ENCODE measurements around the gene PICALM.
"Not testable (repeated sequence)": the region's sequence is repeated elsewhere in the genome, so short reads cannot be mapped to it uniquely, and the experiment has no call there.

The PICALM gene

DNA sequence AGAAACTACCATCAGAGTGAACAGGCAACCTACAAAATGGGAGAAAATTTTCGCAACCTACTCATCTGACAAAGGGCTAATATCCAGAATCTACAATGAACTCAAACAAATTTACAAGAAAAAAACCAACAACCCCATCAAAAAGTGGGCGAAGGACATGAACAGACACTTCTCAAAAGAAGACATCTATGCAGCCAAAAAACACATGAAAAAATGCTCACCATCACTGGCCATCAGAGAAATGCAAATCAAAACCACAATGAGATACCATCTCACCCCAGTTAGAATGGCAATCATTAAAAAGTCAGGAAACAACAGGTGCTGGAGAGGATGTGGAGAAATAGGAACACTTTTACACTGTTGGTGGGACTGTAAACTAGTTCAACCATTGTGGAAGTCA, 36.7 kb upstream of the PICALM start:
- not testable (repeated sequence) for H3K9ac ChIP-seq (ENCODE audit: low read length in 2 of 2); H3K4me1 ChIP-seq (ENCODE audit: control insufficient read depth, insufficient read depth, low read length); H3K9me3 ChIP-seq (ENCODE audit: control insufficient read depth in 2 of 2, low read length in 2 of 2)

DNA sequence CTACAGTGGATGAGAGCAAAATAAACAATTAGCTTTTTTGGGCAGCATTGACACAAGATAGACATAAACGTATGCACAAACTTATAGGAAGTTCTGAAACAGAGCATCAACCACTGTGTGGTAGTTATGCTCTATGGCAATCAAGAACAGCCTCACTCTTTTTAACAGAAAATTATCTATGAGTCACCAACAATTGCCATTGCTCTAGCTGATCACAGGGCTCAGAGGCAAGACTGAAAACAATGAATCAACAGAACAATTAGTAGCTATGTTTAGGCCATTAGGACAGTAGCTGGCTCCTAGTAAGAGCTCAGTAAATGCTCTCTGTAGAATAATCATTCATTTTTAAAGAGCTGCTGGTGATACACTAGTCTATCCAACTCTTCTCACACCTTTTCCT, 34.9 kb upstream of the PICALM start:
- H3K36me3 ChIP-seq (ENCODE audit: control insufficient read depth in 2 of 2, insufficient read depth in 2 of 2, low read length in 2 of 2): no peaks in the 10 kb centered on the region
- no peaks in the 10 kb centered on the region for H3K9me3 ChIP-seq (ENCODE audit: control insufficient read depth in 2 of 2, low read length in 2 of 2)
- no peak overlapping the region for H3K27ac ChIP-seq (ENCODE audit: low read length)
- H3K4me3 ChIP-seq (ENCODE audit: low read length in 2 of 2): no peak overlapping the region
- H3K27me3 ChIP-seq (ENCODE audit: control insufficient read depth in 1 of 2, insufficient read depth in 2 of 2, low read length in 2 of 2): no peaks in the 10 kb centered on the region
- no peak overlapping the region for H3K9ac ChIP-seq (ENCODE audit: low read length in 2 of 2)
- H3K4me1 ChIP-seq (ENCODE audit: control insufficient read depth, insufficient read depth, low read length): no peaks in the 10 kb centered on the region

More for the DNA sequence above, 36.7 kb upstream of the PICALM start:
- not testable (repeated sequence) for H3K27me3 ChIP-seq (ENCODE audit: control insufficient read depth in 1 of 2, insufficient read depth in 2 of 2, low read length in 2 of 2); H3K27ac ChIP-seq (ENCODE audit: low read length); H3K4me3 ChIP-seq (ENCODE audit: low read length in 2 of 2); H3K36me3 ChIP-seq (ENCODE audit: control insufficient read depth in 2 of 2, insufficient read depth in 2 of 2, low read length in 2 of 2)

DNA sequence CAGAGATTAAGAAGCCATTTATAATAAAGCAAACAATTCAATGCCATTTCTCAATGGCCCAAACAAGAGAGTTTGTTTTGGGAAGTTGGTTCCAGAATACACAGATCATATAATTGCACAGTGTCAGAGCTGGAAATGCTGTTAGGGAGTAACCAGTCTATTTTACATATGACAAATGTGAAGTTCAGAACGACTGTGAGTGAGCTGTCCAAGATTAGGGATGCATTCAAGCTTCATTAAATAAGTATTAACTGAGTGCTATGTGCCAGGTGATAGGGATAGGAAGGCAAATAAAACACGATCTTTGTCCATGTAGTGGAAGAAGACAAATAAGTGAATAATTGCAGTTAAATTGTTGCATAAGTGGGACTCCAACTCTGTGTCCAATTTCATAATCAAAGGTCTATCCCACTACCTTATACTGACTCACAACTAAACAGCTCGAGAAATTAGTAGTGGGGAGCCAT, 33.1 kb upstream of the PICALM start:
- H3K27ac ChIP-seq (ENCODE audit: low read length): no peak overlapping the region
- H3K36me3 ChIP-seq (ENCODE audit: control insufficient read depth in 2 of 2, insufficient read depth in 2 of 2, low read length in 2 of 2): no peaks in the 10 kb centered on the region
- no peak overlapping the region for H3K9ac ChIP-seq (ENCODE audit: low read length in 2 of 2)
- H3K4me1 ChIP-seq (ENCODE audit: control insufficient read depth, insufficient read depth, low read length): no peaks in the 10 kb centered on the region
- no peaks in the 10 kb centered on the region for H3K27me3 ChIP-seq (ENCODE audit: control insufficient read depth in 1 of 2, insufficient read depth in 2 of 2, low read length in 2 of 2)
- H3K9me3 ChIP-seq (ENCODE audit: control insufficient read depth in 2 of 2, low read length in 2 of 2): no peaks in the 10 kb centered on the region
- no peak overlapping the region for H3K4me3 ChIP-seq (ENCODE audit: low read length in 2 of 2)

DNA sequence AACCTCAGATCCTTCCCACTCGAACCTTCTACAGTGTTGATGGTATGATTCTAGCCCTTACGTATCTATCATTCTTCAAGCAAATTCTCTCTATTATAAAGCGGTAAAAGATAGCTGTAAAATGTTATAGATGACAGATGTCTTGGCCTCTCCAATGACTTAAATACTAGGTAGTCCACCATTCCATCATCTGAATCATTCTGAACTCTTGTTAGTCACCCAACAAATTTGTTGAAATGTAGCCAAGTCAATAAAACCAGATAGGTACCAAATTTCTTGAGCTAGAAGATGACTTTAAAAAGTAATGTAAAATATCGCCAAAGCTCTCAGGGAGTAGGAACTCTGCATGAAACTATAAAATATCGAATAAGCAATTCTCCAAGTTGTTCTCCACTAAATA, 32.6 kb upstream of the PICALM start:
- no peak overlapping the region for H3K9ac ChIP-seq (ENCODE audit: low read length in 2 of 2)
- H3K36me3 ChIP-seq (ENCODE audit: control insufficient read depth in 2 of 2, insufficient read depth in 2 of 2, low read length in 2 of 2): no peaks in the 10 kb centered on the region
- H3K27ac ChIP-seq (ENCODE audit: low read length): no peak overlapping the region
- no peaks in the 10 kb centered on the region for H3K9me3 ChIP-seq (ENCODE audit: control insufficient read depth in 2 of 2, low read length in 2 of 2)
- no peak overlapping the region for H3K4me3 ChIP-seq (ENCODE audit: low read length in 2 of 2)
- no peaks in the 10 kb centered on the region for H3K27me3 ChIP-seq (ENCODE audit: control insufficient read depth in 1 of 2, insufficient read depth in 2 of 2, low read length in 2 of 2)
- no peaks in the 10 kb centered on the region for H3K4me1 ChIP-seq (ENCODE audit: control insufficient read depth, insufficient read depth, low read length)

DNA sequence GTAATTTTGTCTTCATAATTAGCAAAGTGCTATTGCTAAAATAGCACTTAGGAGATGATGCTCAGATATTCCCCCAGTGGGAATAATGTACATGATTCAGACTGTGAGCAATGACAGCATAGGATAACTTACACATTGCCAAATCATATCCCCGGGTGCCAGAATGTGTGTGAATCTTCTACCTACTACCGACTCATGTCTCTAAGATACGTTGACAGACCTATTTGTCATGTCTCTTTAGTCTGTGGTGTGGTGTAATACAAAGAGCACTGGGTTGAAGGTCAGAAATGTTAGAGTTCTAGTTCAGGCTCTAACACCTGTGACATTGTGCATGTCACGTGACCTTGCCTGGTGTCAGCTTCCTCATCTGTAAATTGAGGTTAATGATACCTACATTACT, 31.0 kb upstream of the PICALM start:
- Histone ChIP-seq H3K36me3 (ENCODE audit: control insufficient read depth in 2 of 2, insufficient read depth in 2 of 2, low read length in 2 of 2) (no peaks in the 10 kb centered on the region), H3K27ac (ENCODE audit: low read length) (no peak overlapping the region)

DNA sequence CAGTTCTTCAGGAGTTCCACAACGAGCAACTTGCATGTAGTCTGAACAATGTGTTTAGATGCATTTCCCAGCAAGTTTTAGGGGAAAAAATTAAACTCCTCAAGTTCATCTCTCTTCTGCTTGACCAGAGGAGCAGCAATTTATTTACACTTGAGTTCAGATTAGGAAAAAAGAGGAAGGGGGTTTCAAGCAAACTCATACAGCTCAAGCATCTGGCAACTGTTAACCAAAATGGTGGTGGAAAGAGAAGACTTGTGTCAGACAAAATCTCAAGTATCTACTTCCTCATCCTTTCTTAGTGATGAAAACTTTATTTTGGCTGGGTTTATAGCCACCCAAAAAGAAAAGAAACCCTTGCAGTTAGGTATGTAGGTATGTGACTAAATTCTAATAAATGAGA, 29.1 kb upstream of the PICALM start:
- Histone ChIP-seq H3K9me3 (ENCODE audit: control insufficient read depth in 2 of 2, low read length in 2 of 2) (no peaks in the 10 kb centered on the region), H3K36me3 (ENCODE audit: control insufficient read depth in 2 of 2, insufficient read depth in 2 of 2, low read length in 2 of 2) (no peaks in the 10 kb centered on the region), H3K4me3 (ENCODE audit: low read length in 2 of 2) (no peak overlapping the region), H3K9ac (ENCODE audit: low read length in 2 of 2) (no peak overlapping the region), H3K27ac (ENCODE audit: low read length) (no peak overlapping the region), H3K27me3 (ENCODE audit: control insufficient read depth in 1 of 2, insufficient read depth in 2 of 2, low read length in 2 of 2) (no peaks in the 10 kb centered on the region), H3K4me1 (ENCODE audit: control insufficient read depth, insufficient read depth, low read length) (no peaks in the 10 kb centered on the region)

More for the DNA sequence above, 31.0 kb upstream of the PICALM start:
- no peaks in the 10 kb centered on the region for H3K27me3 ChIP-seq (ENCODE audit: control insufficient read depth in 1 of 2, insufficient read depth in 2 of 2, low read length in 2 of 2)
- no peaks in the 10 kb centered on the region for H3K9me3 ChIP-seq (ENCODE audit: control insufficient read depth in 2 of 2, low read length in 2 of 2)
- no peaks in the 10 kb centered on the region for H3K4me1 ChIP-seq (ENCODE audit: control insufficient read depth, insufficient read depth, low read length)
- H3K9ac ChIP-seq (ENCODE audit: low read length in 2 of 2): no peak overlapping the region
- H3K4me3 ChIP-seq (ENCODE audit: low read length in 2 of 2): no peak overlapping the region

DNA sequence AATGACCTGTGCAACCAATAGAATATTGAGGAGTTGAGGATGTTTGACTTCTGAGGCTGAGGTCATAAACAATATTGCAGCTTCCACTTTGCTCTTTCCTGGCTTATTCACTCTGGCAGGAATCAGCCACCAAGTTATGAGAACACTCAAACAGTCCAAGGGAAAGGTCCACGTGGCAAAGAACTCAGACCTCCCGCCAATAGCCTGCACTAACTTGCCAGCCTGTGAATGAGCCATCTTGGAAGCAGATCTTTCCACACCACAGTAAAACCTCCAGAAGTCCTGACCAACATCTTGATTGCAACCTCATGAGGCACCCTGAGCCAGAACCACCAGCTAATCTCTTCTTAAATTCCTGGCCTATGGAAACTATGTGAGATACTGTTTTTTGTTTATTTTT, 22.7 kb upstream of the PICALM start:
- Histone ChIP-seq H3K9me3 (ENCODE audit: control insufficient read depth in 2 of 2, low read length in 2 of 2) (no peaks in the 10 kb centered on the region), H3K9ac (ENCODE audit: low read length in 2 of 2) (no peak overlapping the region), H3K4me1 (ENCODE audit: control insufficient read depth, insufficient read depth, low read length) (peaks cover 8% of the 10 kb centered on the region), H3K27ac (ENCODE audit: low read length) (no peak overlapping the region), H3K36me3 (ENCODE audit: control insufficient read depth in 2 of 2, insufficient read depth in 2 of 2, low read length in 2 of 2) (no peaks in the 10 kb centered on the region), H3K4me3 (ENCODE audit: low read length in 2 of 2) (no peak overlapping the region), H3K27me3 (ENCODE audit: control insufficient read depth in 1 of 2, insufficient read depth in 2 of 2, low read length in 2 of 2) (no peaks in the 10 kb centered on the region)

DNA sequence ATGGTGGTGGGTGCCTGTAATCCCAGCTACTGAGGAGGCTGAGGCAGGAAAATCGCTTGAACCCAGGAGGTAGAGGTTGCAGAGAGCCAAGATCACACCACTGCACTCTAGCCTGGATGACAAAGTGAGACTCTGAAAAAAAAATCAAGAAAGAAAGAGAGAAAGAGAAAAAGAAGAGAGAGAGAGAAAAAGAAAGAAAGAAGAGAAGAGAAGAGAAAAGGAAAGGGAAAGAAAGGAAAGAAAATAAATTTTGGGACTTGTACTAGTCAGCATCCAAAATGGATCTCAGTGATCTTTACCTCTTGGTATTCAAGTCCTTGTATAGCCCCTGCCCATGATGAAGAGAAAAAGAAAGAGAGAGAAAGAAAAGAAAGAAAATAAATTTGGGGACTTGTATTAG, 22.2 kb upstream of the PICALM start:
- Histone ChIP-seq H3K27ac (ENCODE audit: low read length) (no peak overlapping the region), H3K9ac (ENCODE audit: low read length in 2 of 2) (no peak overlapping the region), H3K4me3 (ENCODE audit: low read length in 2 of 2) (no peak overlapping the region), H3K9me3 (ENCODE audit: control insufficient read depth in 2 of 2, low read length in 2 of 2) (no peaks in the 10 kb centered on the region), H3K36me3 (ENCODE audit: control insufficient read depth in 2 of 2, insufficient read depth in 2 of 2, low read length in 2 of 2) (no peaks in the 10 kb centered on the region), H3K27me3 (ENCODE audit: control insufficient read depth in 1 of 2, insufficient read depth in 2 of 2, low read length in 2 of 2) (no peaks in the 10 kb centered on the region), H3K4me1 (ENCODE audit: control insufficient read depth, insufficient read depth, low read length) (peaks cover 8% of the 10 kb centered on the region)

DNA sequence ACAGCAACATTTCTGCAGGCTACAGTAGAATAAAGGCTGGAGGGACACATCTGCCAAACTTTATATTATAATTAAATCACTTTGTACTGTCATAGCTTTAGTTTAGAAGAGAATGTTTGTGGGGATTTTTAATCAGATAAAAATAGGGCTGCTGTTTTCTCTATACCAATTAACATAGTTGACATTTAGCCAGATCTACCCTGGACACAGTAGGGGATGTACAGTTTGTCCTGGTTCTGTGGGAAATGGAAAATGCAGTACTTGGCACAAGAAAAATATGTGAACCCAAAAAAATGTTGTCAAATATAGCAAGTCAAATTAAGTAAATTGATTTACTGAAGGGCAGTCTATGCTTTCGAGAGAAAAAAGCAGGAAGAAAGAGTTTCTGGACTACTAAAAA, 20.8 kb upstream of the PICALM start:
- no peak overlapping the region for H3K4me3 ChIP-seq (ENCODE audit: low read length in 2 of 2)
- no peak overlapping the region for H3K27ac ChIP-seq (ENCODE audit: low read length)
- no peak overlapping the region for H3K9ac ChIP-seq (ENCODE audit: low read length in 2 of 2)
- no peaks in the 10 kb centered on the region for H3K9me3 ChIP-seq (ENCODE audit: control insufficient read depth in 2 of 2, low read length in 2 of 2)
- no peaks in the 10 kb centered on the region for H3K27me3 ChIP-seq (ENCODE audit: control insufficient read depth in 1 of 2, insufficient read depth in 2 of 2, low read length in 2 of 2)
- peaks cover 8% of the 10 kb centered on the region for H3K4me1 ChIP-seq (ENCODE audit: control insufficient read depth, insufficient read depth, low read length)
- no peaks in the 10 kb centered on the region for H3K36me3 ChIP-seq (ENCODE audit: control insufficient read depth in 2 of 2, insufficient read depth in 2 of 2, low read length in 2 of 2)

DNA sequence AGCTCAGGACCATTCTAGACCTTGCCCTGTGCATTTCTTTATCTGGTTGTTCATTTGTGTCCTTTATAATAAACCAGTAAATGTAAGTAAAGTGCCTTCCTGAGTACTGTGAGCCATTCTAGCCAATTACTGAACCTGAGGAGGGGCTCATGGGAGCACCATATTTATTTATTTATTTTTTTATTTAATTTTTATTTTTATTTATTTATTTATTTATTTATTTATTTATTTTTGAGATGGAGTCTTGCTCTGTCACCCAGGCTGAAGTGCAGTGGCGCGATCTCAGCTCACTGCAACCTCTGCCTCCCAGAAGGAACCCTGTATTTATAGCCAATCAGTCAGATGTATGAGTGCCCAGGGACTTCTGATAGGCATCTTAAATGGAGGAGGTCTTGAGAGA, 18.8 kb upstream of the PICALM start:
- H3K4me3 ChIP-seq (ENCODE audit: low read length in 2 of 2); H3K36me3 ChIP-seq (ENCODE audit: control insufficient read depth in 2 of 2, insufficient read depth in 2 of 2, low read length in 2 of 2); H3K27ac ChIP-seq (ENCODE audit: low read length); H3K4me1 ChIP-seq (ENCODE audit: control insufficient read depth, insufficient read depth, low read length); H3K27me3 ChIP-seq (ENCODE audit: control insufficient read depth in 1 of 2, insufficient read depth in 2 of 2, low read length in 2 of 2); H3K9me3 ChIP-seq (ENCODE audit: control insufficient read depth in 2 of 2, low read length in 2 of 2); H3K9ac ChIP-seq (ENCODE audit: low read length in 2 of 2): not testable (repeated sequence)

DNA sequence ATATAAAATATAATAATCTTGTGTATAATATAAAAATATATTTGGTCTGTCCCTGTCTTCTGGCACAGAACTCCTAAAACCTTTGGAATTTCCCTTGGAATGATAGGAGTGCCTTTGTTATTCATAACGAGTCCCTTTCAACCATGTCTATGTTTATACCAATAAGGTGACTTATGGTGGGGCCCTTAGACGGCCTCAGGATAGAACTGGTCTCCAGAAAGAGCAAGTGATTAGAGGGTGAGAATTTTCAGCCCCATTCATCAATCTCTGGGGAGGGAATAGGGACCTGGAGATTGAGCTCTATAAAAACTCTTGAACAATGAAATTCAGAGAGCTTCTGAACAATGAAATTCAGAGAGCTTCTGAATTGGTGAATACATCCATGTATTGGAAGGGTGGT, 18.4 kb upstream of the PICALM start:
- Histone ChIP-seq H3K4me1 (ENCODE audit: control insufficient read depth, insufficient read depth, low read length) (peaks cover 8% of the 10 kb centered on the region), H3K36me3 (ENCODE audit: control insufficient read depth in 2 of 2, insufficient read depth in 2 of 2, low read length in 2 of 2) (no peaks in the 10 kb centered on the region), H3K27me3 (ENCODE audit: control insufficient read depth in 1 of 2, insufficient read depth in 2 of 2, low read length in 2 of 2) (no peaks in the 10 kb centered on the region), H3K4me3 (ENCODE audit: low read length in 2 of 2) (no peak overlapping the region), H3K9me3 (ENCODE audit: control insufficient read depth in 2 of 2, low read length in 2 of 2) (no peaks in the 10 kb centered on the region), H3K27ac (ENCODE audit: low read length) (no peak overlapping the region), H3K9ac (ENCODE audit: low read length in 2 of 2) (no peak overlapping the region)

DNA sequence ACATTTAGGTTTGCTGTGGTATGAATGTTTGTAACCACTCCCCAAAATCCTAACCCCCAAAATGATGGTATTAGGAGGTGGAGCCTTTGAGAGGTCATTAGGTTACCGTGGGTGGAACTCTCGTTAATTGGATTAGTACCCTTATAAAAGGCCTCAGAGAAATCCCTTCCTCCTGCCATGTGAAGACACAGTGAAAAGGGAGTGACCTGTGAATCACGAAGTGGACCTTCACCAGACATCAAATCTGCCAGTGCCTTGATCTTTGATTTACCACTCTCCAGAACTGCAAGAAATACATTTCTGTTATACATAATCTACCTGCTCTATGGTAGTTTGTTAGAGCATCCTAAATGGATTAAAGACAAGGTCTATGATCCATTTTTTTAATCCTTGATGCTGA, 12.6 kb upstream of the PICALM start:
- Histone ChIP-seq H3K27ac (ENCODE audit: low read length) (no peak overlapping the region), H3K27me3 (ENCODE audit: control insufficient read depth in 1 of 2, insufficient read depth in 2 of 2, low read length in 2 of 2) (no peaks in the 10 kb centered on the region), H3K4me1 (ENCODE audit: control insufficient read depth, insufficient read depth, low read length) (no peaks in the 10 kb centered on the region), H3K36me3 (ENCODE audit: control insufficient read depth in 2 of 2, insufficient read depth in 2 of 2, low read length in 2 of 2) (no peaks in the 10 kb centered on the region), H3K9me3 (ENCODE audit: control insufficient read depth in 2 of 2, low read length in 2 of 2) (no peaks in the 10 kb centered on the region), H3K9ac (ENCODE audit: low read length in 2 of 2) (no peak overlapping the region), H3K4me3 (ENCODE audit: low read length in 2 of 2) (no peak overlapping the region)
